Stimulated activated CD4-positive, alpha-beta T cell treated with anti-CD3 and anti-CD28 coated beads, Interleukin-1b, Interleukin-23, amount 100 ng/mL, for 4 hours (primary cell): ENCODE measurements around the gene POLN.

Experiments
- DNase-seq, 2 donors: peaks; one replicate each; pipeline ENCODE4 v3.0.0-alpha.2; 2020; ENCODE audit warnings: low read depth in 2 of 2

Gene POLN

GRCh38 chr4:2083116-2083825 lies 158.7 kb downstream of the POLN start:
- DNase-seq, result no peak

- DNase-seq, result no peak
These were observed 159.3 kb downstream of the POLN start for GRCh38 chr4:2082627-2083026.

GRCh38 chr4:2082118-2082517 lies 159.8 kb downstream of the POLN start:
- DNase-seq, result no peak

- DNase-seq, result no peak
These were observed 160.4 kb downstream of the POLN start for GRCh38 chr4:2081540-2081939.

DNA sequence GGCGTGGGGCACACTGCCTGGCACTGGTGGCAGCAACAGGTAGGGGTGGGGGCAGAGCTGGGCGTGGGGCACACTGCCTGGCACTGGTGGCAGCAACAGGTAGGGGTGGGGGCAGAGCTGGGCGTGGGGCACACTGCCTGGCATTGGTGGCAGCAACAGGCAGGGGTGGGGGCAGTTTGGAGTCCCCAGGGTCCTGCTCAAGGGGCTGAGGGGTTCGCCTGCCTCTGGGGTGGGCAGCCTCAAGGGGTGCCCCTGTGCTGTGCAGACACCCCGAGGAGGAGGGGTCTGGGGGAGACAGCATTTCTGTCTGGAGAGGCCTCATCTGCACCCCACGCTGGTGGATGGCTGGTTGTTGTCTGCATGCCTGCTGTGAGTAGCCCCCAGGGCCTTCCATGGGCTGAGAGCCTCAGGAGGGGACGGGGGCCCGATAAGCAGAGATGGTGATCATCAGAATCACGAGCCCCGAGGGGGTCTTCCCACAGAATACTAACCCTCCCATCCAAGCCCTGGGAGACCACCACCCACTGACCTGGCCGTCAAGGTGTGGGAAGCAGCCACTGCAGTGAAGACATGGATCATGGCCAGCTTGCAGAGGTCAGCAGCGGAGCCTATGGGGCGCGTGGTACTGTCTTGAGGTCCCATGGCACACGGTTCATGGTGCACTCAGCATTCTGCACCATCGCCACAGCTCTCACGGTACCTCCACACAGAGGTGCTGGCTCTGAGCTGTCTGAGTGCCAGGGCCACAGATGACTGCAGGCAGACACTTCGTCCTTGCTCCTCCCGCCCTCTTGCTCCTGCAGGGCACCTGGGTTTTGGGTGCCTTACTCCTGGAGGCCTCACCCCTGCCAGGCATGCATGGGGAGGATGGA lies 161.3 kb downstream of the POLN start:
- DNase-seq, result no peak

- no peak for DNase-seq
These were observed 162.0 kb downstream of the POLN start for GRCh38 chr4:2079926-2080325.

DNA sequence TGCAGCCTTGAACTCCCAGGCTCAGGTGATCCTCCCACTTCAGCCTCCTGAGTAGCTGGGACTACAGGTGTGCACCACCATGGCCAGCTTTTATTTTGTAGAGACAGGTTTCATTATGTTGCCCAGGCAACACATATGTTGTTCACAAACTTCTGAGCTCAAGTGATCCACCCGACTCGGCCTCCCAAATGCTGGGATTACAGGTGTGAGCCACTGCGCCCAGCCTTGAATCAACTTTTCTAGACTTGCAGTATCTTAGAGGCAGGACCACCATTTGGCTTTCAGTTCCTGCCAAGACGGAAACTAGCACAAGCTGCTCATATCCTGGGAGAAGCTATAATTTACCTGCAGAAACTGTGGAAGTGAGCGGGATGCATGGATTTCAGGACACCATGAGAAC lies 162.9 kb downstream of the POLN start:
- no peak for DNase-seq

GRCh38 chr4:2078584-2078983 lies 163.3 kb downstream of the POLN start:
- no peak for DNase-seq

DNA sequence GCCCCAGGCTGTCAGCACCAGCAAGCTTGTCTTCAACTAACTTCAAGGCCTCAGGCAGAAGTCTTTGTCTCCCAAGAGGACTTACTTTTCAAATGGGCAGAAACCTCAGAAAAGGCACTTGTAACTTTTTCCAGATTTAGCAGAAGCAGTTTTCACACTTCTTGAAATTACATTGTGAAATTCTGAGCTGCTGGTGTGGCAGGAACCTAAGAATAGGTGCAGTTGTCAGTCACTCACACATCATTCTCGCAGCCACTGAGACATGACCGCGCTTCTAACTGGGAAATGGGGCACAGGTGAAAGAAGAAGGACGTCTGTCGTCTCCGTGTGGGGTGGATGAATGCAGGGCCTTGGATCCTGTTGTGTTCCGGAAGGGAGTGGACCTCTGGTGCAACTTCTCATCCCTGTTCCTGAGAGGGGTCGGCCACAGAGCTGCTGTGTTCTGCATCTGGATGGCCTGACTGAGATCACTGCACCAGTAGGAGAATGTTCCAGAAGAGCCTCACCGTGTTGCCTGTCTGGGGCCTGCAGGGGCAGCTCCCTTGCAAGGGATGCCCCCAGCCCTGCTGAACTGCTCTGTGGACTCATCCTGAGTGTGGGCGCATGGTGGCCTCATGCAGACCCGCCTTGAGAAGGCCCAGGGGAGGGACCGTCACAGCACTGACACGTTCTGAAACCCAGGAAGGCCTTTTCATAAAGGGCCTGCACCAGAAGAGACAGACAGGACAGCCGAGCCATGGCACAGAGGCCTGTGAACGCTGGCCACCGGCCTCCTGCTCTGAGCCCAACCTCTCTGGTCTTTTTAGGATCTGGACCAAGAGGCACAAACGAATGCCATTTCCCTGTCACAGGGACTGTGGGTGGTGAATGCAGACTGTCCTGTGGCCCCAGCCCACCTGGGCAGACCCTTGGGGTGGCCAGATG lies 164.1 kb downstream of the POLN start:
- DNase-seq, result no peak

- DNase-seq, result no peak
These were observed 164.9 kb downstream of the POLN start for GRCh38 chr4:2076908-2077536.

DNA sequence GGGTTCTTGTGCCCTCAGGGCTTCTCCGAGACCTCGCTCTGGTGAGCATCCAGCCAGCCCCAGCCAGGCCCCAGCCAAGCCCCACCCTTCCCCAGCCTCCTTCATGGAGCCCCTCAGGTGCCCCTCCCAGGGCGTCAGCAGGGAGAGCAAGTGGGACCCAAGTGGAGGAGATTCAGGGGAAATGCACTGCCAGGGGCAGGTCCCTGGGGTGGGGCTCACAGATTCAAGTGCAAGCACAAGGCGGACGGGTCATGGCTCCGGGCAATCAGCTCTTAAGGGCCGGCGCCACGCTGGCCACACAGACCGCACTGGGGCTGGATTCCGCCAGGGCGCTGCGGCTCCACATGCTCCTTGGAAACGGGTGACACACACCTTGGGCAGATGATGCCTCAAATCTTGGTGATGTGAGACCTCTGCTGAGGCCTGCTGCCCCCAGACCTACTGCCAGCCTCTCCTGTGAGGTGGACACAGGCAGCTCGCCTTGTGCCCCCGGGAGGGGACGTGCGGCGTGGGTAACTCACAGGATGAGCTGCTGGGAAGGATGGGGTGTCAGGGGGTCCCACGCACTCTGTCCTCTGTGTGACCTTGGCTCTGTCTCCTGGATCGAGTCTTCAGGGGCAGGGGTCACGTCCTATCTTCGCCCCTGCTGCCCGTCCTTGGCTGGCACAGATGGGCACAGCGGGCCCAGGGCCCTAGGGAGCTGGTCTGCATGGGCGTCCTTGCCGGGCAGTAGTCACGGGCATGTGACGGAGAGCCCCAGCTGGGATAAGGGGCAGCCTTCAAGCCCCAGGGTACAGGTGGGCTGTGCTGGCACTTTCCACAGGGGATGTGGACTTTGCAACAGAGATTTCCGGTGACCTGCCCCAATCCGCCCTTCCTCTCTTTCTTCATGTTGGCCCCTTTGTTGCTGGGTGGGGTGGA lies 165.7 kb downstream of the POLN start:
- no peak for DNase-seq

DNA sequence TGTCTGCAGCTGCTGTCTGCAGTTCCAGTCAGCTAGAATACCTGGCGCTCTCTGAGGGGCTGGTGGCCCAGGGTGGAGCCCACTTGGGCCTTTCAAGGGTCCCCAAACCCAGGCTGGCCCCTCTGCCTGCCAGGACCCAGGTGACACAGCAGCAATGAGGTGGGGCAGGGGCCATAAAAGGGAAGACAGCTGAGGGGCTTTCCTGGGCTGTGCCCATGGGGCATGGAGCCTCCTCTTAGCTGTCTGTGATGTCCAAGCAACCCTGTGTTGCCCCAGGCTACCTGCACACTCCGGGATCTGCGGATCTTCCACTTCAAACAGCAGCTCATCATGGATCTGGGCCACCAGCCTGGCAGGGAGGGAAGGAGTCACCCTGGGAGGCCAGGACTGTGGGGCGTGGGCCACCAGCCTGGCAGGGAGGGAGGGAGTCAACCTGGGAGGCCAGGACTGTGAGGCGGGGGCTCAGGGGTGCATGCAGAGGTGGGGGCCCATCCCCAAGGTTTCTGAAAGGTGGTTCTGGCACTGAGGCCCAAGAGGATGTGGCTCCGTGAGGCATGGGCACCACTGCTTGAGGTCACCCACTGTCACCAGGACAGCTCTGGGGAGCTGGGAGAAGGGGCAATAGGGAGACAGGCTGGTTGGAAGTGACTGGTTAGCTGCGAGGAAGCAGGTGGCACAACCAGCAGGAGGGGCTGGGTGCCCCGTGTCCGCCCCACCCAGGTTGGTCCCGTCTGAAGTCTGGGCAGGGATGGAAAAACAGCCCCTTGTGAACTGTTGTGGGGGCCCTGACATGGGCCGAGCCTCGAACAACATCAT lies 166.5 kb downstream of the POLN start:
- DNase-seq, result no peak

GRCh38 chr4:2074588-2074987 lies 167.3 kb downstream of the POLN start:
- no peak for DNase-seq

GRCh38 chr4:2073808-2074481 lies 168.0 kb downstream of the POLN start:
- DNase-seq, result no peak

GRCh38 chr4:2072971-2073807 lies 168.7 kb downstream of the POLN start:
- DNase-seq, result no peak

DNA sequence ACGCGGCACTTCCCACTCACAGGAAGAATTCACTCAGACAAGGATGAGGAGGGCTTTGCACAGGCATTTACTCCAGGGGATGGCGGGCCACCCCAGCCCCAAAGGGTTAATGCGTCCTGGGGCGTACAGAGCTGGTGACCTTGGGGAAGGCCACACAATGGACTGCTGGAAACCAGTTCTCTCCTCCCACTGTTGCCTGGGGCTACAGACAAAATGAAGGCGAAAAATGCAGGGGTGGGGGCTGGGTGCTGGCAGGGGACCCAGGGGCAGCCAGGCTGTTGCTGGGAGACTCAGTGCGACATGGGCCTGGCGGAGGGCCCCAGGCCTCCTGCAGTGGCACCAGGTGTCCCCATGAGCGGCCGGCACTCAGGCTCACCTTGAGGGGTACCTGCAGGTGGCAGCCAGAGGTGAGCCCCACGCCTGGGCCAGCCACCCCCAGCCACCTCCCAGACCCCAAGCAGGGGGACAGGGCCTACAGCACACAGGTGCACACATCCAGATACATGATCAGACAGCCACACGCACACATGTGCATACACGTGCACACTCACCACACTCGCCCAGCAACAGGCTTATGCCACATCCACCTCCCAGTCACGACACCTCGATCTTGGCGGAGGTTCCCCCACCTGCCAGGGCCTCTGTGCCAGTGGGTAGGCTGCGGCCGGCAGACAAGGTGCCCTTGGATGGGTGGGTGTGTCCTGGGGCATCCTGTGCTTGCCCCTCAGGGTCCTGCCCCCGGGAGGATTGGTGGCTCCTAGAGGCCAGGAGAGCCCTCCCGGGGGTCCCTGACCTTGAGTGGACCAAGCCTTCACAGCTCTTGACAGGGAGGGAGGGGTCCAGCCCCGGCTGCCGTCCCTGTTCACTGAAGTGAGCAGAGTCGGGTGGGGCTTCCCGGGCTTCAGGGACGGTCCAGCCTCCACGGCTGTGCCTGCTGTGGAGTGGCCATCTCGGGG lies 169.7 kb downstream of the POLN start:
- no peak for DNase-seq
